ENCODE data around the gene CAPN5. TPM values are rescaled to one million over a fixed set of nuclear protein-coding genes. Genes with fewer than 3 reads are reported as not detected.

The CAPN5 gene
- total and polyA plus RNA-seq, 2 experiments from 2014 or later: 10.2 to 32.2 TPM

DNA sequence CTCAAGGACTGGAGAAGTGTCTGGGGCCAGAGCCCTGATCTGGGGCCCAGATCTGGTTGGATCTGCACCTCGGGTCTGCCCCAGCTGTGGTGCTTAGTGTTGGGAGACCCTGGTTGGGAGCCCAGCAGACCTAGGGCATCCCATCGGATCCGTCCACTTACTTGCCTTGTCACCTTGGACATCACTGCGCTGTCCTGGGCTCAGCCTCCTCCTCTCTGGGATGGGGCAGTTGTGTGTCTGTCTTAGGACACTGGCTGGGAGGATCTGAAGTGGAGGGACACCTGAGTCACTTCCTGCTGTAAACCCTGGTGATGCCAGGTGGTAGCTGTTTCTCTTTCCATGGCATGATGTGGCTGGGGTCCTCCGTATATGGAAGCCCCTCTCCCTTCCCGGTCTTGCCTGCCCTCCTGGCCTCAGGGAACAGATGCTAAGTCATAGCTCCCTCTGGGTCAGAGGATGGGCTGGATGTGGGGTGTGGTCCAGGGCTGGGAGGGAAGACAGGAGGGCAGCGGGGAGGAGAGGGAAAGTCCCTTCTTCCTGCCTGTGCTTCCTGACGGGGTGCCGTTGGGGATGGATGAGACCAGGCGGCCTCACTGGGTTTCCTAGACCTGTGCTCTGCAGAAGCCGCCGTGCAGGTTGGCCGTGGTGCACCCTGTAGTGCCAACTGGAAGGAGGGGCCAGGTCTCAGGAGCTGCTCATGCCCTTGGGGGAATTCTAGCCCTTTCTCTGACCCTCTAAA, 23.8 kb downstream of the CAPN5 start:
- Mint-ChIP-seq H3K9me3 (no peaks in the 10 kb centered on the region), H3K27me3 (ENCODE audit: insufficient read depth, low read depth, poor library complexity) (peaks cover 5% of the 10 kb centered on the region), H3K4me1 (peaks cover 11% of the 10 kb centered on the region), H3K36me3 (ENCODE audit: low read depth) (no peaks in the 10 kb centered on the region), H3K4me3 (no peak overlapping the region; the same call in 2 of the 3 replicates), H3K27ac (no peak overlapping the region; the same call in 1 of the 2 replicates)
- no peak overlapping the region for H3K4me2 ChIP-seq
- no peaks in the 10 kb centered on the region; the same call in 1 of the 2 replicates for H4K20me1 ChIP-seq (replicated peaks; ENCODE audit: insufficient read depth)
- ATAC-seq (peak; percentile 47), DNase-seq (ENCODE audit: low spot score) (no peak)
- no peak overlapping the region for H2AFZ ChIP-seq
- no peaks in the 10 kb centered on the region for H3F3A ChIP-seq (replicated peaks; ENCODE audit: low read depth)
- no peaks in the 10 kb centered on the region; the same call in 1 of the 2 replicates for H3K4me1 ChIP-seq (ENCODE audit: insufficient read depth)
- H3K9me2 ChIP-seq (ENCODE audit: insufficient read depth): no peaks in the 10 kb centered on the region
- H3K27ac ChIP-seq (ENCODE audit: low read depth): no peak overlapping the region
- no peak overlapping the region for H3K4me3 ChIP-seq
- TF ChIP-seq CREB1 (CRISPR knock-in tag; IDR thresholded peaks at IDR 0.05; ENCODE audit: low read depth) (no peak), STAT1 (IDR thresholded peaks at IDR 0.05; ENCODE audit: unreplicated experiment) (no peak), ZNF114 (CRISPR knock-in tag; IDR thresholded peaks at IDR 0.05) (no peak), ZNF462 (CRISPR knock-in tag; IDR thresholded peaks at IDR 0.05) (no peak), NANOG (IDR thresholded peaks at IDR 0.05; ENCODE audit: borderline replicate concordance) (no peak), REST (IDR thresholded peaks at IDR 0.05; ENCODE audit: unreplicated experiment) (no peak), ETS1 (IDR thresholded peaks at IDR 0.05) (no peak), POLR2AphosphoS5 (IDR thresholded peaks at IDR 0.05; ENCODE audit: low read depth) (no peak), EZH2 (IDR thresholded peaks at IDR 0.05; ENCODE audit: low read depth, unreplicated experiment) (no peak), JUNB (IDR thresholded peaks at IDR 0.05; ENCODE audit: unreplicated experiment) (no peak), ZNF331 (CRISPR knock-in tag; IDR thresholded peaks at IDR 0.05; ENCODE audit: low read depth) (no peak), EZH2phosphoT487 (IDR thresholded peaks at IDR 0.05; ENCODE audit: unreplicated experiment) (no peak)
- TF ChIP-seq, protein P1, sequence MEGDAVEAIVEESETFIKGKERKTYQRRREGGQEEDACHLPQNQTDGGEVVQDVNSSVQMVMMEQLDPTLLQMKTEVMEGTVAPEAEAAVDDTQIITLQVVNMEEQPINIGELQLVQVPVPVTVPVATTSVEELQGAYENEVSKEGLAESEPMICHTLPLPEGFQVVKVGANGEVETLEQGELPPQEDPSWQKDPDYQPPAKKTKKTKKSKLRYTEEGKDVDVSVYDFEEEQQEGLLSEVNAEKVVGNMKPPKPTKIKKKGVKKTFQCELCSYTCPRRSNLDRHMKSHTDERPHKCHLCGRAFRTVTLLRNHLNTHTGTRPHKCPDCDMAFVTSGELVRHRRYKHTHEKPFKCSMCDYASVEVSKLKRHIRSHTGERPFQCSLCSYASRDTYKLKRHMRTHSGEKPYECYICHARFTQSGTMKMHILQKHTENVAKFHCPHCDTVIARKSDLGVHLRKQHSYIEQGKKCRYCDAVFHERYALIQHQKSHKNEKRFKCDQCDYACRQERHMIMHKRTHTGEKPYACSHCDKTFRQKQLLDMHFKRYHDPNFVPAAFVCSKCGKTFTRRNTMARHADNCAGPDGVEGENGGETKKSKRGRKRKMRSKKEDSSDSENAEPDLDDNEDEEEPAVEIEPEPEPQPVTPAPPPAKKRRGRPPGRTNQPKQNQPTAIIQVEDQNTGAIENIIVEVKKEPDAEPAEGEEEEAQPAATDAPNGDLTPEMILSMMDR (conservative IDR thresholded peaks at IDR 0.05; ENCODE audit: low read depth in 2 of 2): no peak
- H3K27me3 ChIP-seq (ENCODE audit: insufficient read depth): no peaks in the 10 kb centered on the region
- no peaks in the 10 kb centered on the region for H3K79me2 ChIP-seq (replicated peaks; ENCODE audit: insufficient read depth)
- H3K36me3 ChIP-seq (ENCODE audit: insufficient read depth): no peaks in the 10 kb centered on the region

All from GM23338 (cell line).